Measurements from ENCODE around the gene MFSD2A. TPM values are rescaled to one million over a fixed set of nuclear protein-coding genes. Genes with fewer than 3 reads are reported as not detected.
A peak's percentile ranks its signal among the peaks of the same experiment; 100 is the strongest.

Gene MFSD2A
- total RNA-seq, 3 donors from 2014 or later, result 3.0 to 61.5 (median 7.9) TPM

DNA sequence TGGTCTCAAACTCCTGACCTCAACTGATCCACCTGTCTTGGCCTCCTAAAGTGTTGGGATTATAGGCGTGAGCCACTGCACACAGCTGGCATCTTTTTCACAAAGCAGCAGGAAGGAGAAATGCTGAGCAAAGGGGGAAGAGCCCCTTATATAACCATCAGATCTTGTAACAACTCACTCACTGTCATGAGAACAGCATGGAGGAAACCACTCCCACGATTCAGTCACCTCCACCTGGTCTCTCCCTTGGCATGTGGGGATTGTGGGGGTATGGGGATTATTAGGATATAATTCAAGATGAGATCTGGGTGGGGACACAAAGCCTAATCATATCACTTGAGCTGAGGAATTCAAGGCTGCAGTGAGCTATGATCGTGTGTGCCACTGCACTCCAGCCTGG lies 3.0 kb upstream of the MFSD2A start:
- no peak for DNase-seq (ENCODE audit: low spot score in 2 of 2)
- intact Hi-C loops (cut with DNase I; ENCODE audit: low total_unique reads), result no loop called here
- Histone ChIP-seq H3K36me3 (no peaks in the 10 kb centered on the region), H3K4me1 (peaks cover 0 to 4% of the 10 kb centered on the region in 2 donors), H3K27me3 (no peaks in the 10 kb centered on the region), H3K27ac (peak overlapping the region; percentile 3 to 71), H3K4me3 (no peak overlapping the region), H3K9me3 (no peaks in the 10 kb centered on the region)
- TF ChIP-seq, protein P1, sequence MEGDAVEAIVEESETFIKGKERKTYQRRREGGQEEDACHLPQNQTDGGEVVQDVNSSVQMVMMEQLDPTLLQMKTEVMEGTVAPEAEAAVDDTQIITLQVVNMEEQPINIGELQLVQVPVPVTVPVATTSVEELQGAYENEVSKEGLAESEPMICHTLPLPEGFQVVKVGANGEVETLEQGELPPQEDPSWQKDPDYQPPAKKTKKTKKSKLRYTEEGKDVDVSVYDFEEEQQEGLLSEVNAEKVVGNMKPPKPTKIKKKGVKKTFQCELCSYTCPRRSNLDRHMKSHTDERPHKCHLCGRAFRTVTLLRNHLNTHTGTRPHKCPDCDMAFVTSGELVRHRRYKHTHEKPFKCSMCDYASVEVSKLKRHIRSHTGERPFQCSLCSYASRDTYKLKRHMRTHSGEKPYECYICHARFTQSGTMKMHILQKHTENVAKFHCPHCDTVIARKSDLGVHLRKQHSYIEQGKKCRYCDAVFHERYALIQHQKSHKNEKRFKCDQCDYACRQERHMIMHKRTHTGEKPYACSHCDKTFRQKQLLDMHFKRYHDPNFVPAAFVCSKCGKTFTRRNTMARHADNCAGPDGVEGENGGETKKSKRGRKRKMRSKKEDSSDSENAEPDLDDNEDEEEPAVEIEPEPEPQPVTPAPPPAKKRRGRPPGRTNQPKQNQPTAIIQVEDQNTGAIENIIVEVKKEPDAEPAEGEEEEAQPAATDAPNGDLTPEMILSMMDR (IDR thresholded peaks at IDR 0.05), result no peak
- TF ChIP-seq POLR2AphosphoS5 (IDR thresholded peaks at IDR 0.05) (no peak), POLR2A (IDR thresholded peaks at IDR 0.05) (no peak)

DNA sequence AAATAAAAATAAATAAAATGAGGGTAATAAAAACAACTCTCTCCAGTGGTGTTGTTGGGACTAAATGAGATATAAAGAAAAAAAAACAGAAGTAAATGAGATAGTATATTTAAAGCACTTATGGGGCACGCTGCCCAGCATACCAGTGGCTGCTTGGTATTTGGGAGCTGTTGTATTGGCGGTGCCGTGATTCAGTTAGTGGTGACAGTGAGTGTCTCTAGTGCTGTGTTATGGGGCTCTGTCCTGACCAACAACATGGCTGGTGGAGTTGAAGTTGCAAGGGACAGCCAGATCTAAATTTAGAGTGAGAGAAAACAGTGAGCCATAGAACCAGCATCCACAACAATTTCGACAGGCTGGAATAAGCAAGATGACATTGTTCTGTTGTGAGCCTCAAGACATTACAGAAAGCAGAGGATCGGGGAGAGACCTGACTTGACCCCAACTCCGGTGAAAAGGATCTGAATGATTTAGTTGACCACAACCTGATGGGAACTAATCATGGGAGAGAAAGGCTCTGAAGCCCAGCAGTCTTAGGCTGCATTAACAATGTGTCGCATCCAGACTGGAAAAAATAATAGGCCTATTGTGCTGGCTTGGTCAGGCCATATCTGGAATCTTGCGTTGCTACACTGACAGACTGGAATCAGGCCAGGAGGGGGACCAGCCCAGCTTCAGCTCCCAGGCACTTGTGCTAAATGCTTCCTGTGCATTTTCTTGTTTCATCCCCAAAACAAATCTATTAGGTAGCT lies 2.4 kb upstream of the MFSD2A start:
- TF ChIP-seq, protein P1 (IDR thresholded peaks at IDR 0.05), result no peak
- TF ChIP-seq POLR2AphosphoS5 (IDR thresholded peaks at IDR 0.05) (no peak), POLR2A (IDR thresholded peaks at IDR 0.05) (no peak)
- peak in 1 of 2 donors; percentile 70 for DNase-seq (ENCODE audit: low spot score in 2 of 2)
- Histone ChIP-seq H3K36me3 (no peaks in the 10 kb centered on the region), H3K4me1 (peaks cover 0 to 4% of the 10 kb centered on the region in 2 donors), H3K27ac (peak overlapping the region; percentile 69 to 71), H3K4me3 (no peak overlapping the region), H3K27me3 (no peaks in the 10 kb centered on the region), H3K9me3 (no peaks in the 10 kb centered on the region)
- intact Hi-C loops (cut with DNase I; ENCODE audit: low total_unique reads), result no loop called here

DNA sequence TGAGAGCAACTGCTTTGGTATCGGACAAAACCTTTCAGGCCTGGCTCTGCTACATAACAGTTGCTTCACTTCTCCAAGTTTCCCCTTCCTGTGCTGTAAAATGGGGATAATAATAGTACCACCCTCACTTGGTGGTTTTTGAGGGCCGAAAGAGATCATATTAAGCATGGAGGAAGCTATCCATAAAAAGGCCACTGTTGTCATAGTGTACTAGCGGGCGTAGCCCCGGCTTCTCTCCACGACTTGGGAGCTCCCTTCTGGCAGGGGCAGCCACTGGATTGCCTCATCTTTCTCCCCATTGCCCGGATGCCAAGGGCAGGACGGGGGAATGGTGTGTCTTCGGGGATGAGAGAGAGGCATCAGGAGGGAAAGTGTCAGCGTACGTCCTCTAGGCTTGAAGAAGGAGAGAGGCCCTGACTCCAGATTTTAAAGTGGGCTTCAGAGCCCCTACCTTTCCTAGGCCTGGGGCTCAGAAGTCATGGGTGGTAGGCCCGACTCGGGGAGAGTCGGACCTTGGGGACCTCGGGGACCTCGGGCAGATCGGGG lies 548 bp upstream of the MFSD2A start:
- Histone ChIP-seq H3K4me3 (peak overlapping the region; percentile 43 to 77 (median 74)), H3K27ac (peak overlapping the region; percentile 52 to 71), H3K36me3 (no peaks in the 10 kb centered on the region), H3K9me3 (no peaks in the 10 kb centered on the region), H3K27me3 (no peaks in the 10 kb centered on the region), H3K4me1 (peaks cover 0 to 4% of the 10 kb centered on the region in 2 donors)
- intact Hi-C loops (cut with DNase I; ENCODE audit: low total_unique reads), result no loop called here
- no peak for DNase-seq (ENCODE audit: low spot score in 2 of 2)
- TF ChIP-seq POLR2A (IDR thresholded peaks at IDR 0.05), result no peak
- no peak for TF ChIP-seq POLR2AphosphoS5 (IDR thresholded peaks at IDR 0.05)
- TF ChIP-seq, protein P1 (IDR thresholded peaks at IDR 0.05), result no peak

GRCh38 chr1:39955547-39956539 lies 898 bp downstream of the MFSD2A start:
- H3K27ac ChIP-seq, result peak overlapping the region; percentile 56 to 71
- peak in 1 of 2 donors; percentile 43 for DNase-seq (ENCODE audit: low spot score in 2 of 2)
- no peak for TF ChIP-seq POLR2AphosphoS5 (IDR thresholded peaks at IDR 0.05)
- TF ChIP-seq, protein P1 (IDR thresholded peaks at IDR 0.05), result no peak
- no peak for TF ChIP-seq POLR2A (IDR thresholded peaks at IDR 0.05)
- intact Hi-C loops (cut with DNase I; ENCODE audit: low total_unique reads), result no loop called here
- H3K36me3 ChIP-seq, result no peaks in the 10 kb centered on the region
- no peaks in the 10 kb centered on the region for H3K9me3 ChIP-seq
- no peaks in the 10 kb centered on the region for H3K27me3 ChIP-seq
- H3K4me1 ChIP-seq, result peaks cover 0 to 4% of the 10 kb centered on the region in 2 donors
- peak overlapping the region; percentile 43 to 77 (median 74) for H3K4me3 ChIP-seq
